Heart left ventricle (tissue), 16 donors: ENCODE measurements around the gene ORMDL1. TPM values are rescaled to one million over a fixed set of nuclear protein-coding genes. Genes with fewer than 3 reads are reported as not detected.
"Not testable (repeated sequence)": the region's sequence is repeated elsewhere in the genome, so short reads cannot be mapped to it uniquely, and the experiment has no call there.

ENCODE experiments used
- ATAC-seq, 4 donors: fragments of 200-7000 bp; cut with Tn5 transposase; one replicate each; pipeline ENCODE4 v1.9.1; 2020 to 2022; ENCODE audit warnings: moderate library complexity in 4 of 4, mild to moderate bottlenecking in 3 of 4, moderate number of reproducible peaks in 1 of 4
- DNase-seq, 5 donors: peaks; one replicate each; pipeline ENCODE4 v3.0.0-alpha.2; 2020
- H3K27ac ChIP-seq, 12 donors: fragments of 200-600 bp; sonication (generic) in 4 of 12; one replicate each; pipeline versions ENCODE4 v1.5.0 to v1.8.0; 2016 to 2022; ENCODE audit warnings: mild to moderate bottlenecking in 2 of 12
- H3K27me3 ChIP-seq, 9 donors: fragments of 200-600 bp; sonication (generic) in 2 of 9; one replicate each; pipeline versions ENCODE4 v1.5.1 to v1.8.0; 2016 to 2022; ENCODE audit warnings: mild to moderate bottlenecking in 3 of 9
- H3K36me3 ChIP-seq, 9 donors: fragments of 200-600 bp; sonication (generic) in 2 of 9; one replicate each; pipeline versions ENCODE4 v1.5.0 to v1.8.0; 2018 to 2022; ENCODE audit warnings: mild to moderate bottlenecking in 2 of 9
- H3K4me1 ChIP-seq, 12 donors: fragments of 200-600 bp; sonication (generic) in 4 of 12; one replicate each; pipeline versions ENCODE4 v1.5.0 to v1.8.0; 2016 to 2022; ENCODE audit warnings: mild to moderate bottlenecking in 3 of 12
- H3K4me3 ChIP-seq, 12 donors: fragments of 200-600 bp; sonication (generic) in 4 of 12; one replicate each; pipeline versions ENCODE4 v1.5.0 to v1.8.0; 2017 to 2022; ENCODE audit warnings: mild to moderate bottlenecking in 9 of 12, moderate library complexity in 4 of 12
- H3K9me3 ChIP-seq, 12 donors: fragments of 200-600 bp; sonication (generic) in 4 of 12; one replicate each; pipeline versions ENCODE4 v1.5.0 to v1.8.0; 2016 to 2022; ENCODE audit warnings: mild to moderate bottlenecking in 1 of 12
- CTCF ChIP-seq, 12 donors: fragments of 200-600 bp; sonication (generic) in 4 of 12; IDR thresholded peaks; one replicate each; pipeline versions ENCODE4 v1.5.0 to v1.8.0; 2018 to 2022; ENCODE audit warnings: antibody characterized with exemption in 12 of 12, mild to moderate bottlenecking in 5 of 12
- POLR2A ChIP-seq, 2 donors: fragments of 450-650 bp; IDR thresholded peaks; one replicate each; pipeline ENCODE4 v1.6.1; 2017; ENCODE audit warnings: antibody characterized with exemption in 2 of 2, mild to moderate bottlenecking in 2 of 2, moderate library complexity in 2 of 2
- WGBS, 4 donors: extraction: QIAGEN DNeasy Blood & Tissue Kit in 2 of 4; methylation state at CpG; one replicate each; pipeline versions ENCODE4 v1.1.5 to v1.1.7; 2013 to 2018; 5-methylcytosine and 5-hydroxymethylcytosine counted together
- intact Hi-C, 10 donors: fragments of 100-400 bp; cut with DNase I; formaldehyde crosslinking; loops; one replicate each; pipeline versions ENCODE4 v1.11.1 to v1.14.2; 2022
- polyA plus RNA-seq, 2 donors: library from polyadenylated mRNA; stranded (reverse); fragments of 200-250 nt; gene quantifications; one replicate each; pipeline ENCODE4 v1.2.3, GENCODE V29; 2013
- total RNA-seq, 9 donors: library from RNA; depleted of rRNA in 2 of 9; stranded (reverse); fragments of >200 nt in 2 of 9; fragmentation: NEBNext Ultra II Directional in 3 of 9; extraction: Animal tissue kit (Norgen Biotek cat#: 25700) in 3 of 9; gene quantifications; one replicate each; pipeline versions ENCODE4 v1.1.0 to v1.2.4, GENCODE V29; 2016 to 2023
- donor health status: ischemic (EF 13 %, LVEDD 7.1; RV severe dilation, severe dysfunction).
- donor health status: healthy with polysubstance abuse.
- donor health status: DM: no; HTN: yes; CAD: no.
- donor health status: DM: no; HTN: no; CAD: no.
- donor health status: ischemic (EF 25% LVEDD 6.9; RV normal size, moderate dysfunction).
- donor health status: ischemic (EF 25% LVEDD 5.7; RV mildly dilated, moderate dysfunction).
- donor health status: healthy.
- donor health status: DM: yes; HTN: yes; CAD: no.
- donor health status: ischemic (EF 35%, LVEDD 5.7; RV mildly dilated, moderate dysfunction).
- donor health status: nonischemic (EF 11% LVEDD 7.7; RV severe dilation, severe dysfunction).
- donor health status: DM: yes; HTN: yes; CAD: no.
- donor health status: PGD.
- donor health status: ischemic (EF 29% LVEDD 5.4; RV normal size, mild dysfunction).
- donor health status: nonischemic (EF 23%, LVEDD 6.1; RV moderate dilation, normal function).

Gene ORMDL1
- total and polyA plus RNA-seq, 11 donors = 14.3 to 40.3 (median 28.8) TPM

DNA sequence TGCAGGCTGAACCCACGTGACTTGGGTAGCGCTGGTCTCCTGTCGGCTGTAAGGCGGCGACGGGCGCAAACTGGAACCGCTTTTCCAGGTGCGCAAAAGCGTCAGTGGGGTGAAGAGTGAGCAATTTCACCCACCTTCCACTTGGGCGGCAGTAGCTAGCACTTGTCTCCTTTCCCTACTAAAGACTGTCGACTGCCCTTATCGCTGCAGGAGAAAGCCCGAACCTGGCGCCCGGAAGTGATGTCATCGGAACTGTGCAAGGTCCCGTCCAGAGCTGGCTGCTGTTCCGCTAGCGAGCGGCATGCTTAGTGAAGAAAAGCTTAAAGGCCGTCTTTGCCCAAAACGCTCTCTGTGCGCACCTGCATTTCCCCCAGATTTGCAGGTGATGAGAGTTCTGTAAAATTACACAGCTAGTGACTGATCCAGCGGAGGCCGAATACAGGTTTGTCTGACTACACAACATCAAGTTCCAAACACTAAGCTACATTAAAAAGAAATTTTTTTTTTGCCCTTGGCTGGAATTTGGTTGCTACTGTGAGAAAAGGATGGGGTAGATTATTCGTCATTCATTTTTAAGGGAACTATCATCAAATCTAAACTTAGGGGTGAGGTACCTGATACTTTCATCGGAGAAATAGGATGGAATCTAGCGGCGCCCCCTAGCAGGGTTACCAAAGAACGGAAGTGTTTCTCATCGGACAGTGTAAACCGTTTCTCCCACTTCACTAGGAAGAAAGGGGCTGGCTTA, 21.4 kb downstream of the ORMDL1 start, which contains the start of gene OSGEPL1:
OSGEPL1 (minus strand) TSS at position 242 of the 748 bp plus-strand sequence. CDS start 1,152 bp downstream, outside the sequence.
- 0 to 1% (median 0%) methylated on average over 31 to 33 of the region's 33 CpGs for WGBS, 4 donors
- peak; percentile 93 to 96 (median 95) for DNase-seq
- Histone ChIP-seq H3K36me3 (peaks cover 0 to 18% (median 14%) of the 10 kb centered on the region in 9 donors), H3K9me3 (no peaks in the 10 kb centered on the region), H3K27ac (peak within 1 kb of the TSS; percentile 20 to 97 (median 86)), H3K4me1 (peaks cover 0 to 19% (median 12%) of the 10 kb centered on the region in 12 donors), H3K27me3 (no peaks in the 10 kb centered on the region), H3K4me3 (peak within 1 kb of the TSS; percentile 69 to 90 (median 78))
- TF ChIP-seq CTCF (IDR thresholded peaks at IDR 0.05) = peak in 10 of 12 donors; percentile 28 to 73 (median 57)
- peak in 1 of 2 donors; percentile 38 for TF ChIP-seq POLR2A (IDR thresholded peaks at IDR 0.05)
- intact Hi-C loops = loop anchor here in 5 of 10 donors (1.0 to 5.0 kb wide), 5 partner anchors 22 to 102 kb away; partner anchors contain the start of genes ASNSD1 (in 4 of the 5), ORMDL1 (in 2 of the 5) and PMS1 (in 2 of the 5)
- ATAC-seq = peak; percentile 96 to 98 (median 98)

DNA sequence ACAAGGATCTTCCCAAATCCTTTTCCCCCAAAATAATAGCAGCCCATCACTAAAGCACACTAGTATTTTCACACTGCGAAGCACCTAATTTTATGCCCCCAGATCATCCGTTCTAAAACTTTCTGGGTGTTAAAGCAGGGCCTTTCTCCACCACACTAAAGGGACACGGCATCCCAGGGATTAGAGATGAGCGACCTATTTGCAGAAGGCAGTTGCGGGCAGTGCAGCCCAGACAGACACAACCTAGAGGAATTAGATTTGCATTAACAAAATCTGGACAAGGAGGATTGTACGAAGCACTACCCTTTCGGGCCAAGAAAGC, 21.9 kb downstream of the ORMDL1 start:
- Histone ChIP-seq H3K4me3 (peak overlapping the region; percentile 69 to 90 (median 78)), H3K9me3 (no peaks in the 10 kb centered on the region), H3K27me3 (no peaks in the 10 kb centered on the region), H3K4me1 (peaks cover 0 to 19% (median 12%) of the 10 kb centered on the region in 12 donors), H3K27ac (peak overlapping the region; percentile 20 to 97 (median 86)), H3K36me3 (peaks cover 0 to 14% (median 9%) of the 10 kb centered on the region in 9 donors)
- DNase-seq = no peak
- ATAC-seq = no peak
- no peak for TF ChIP-seq POLR2A (IDR thresholded peaks at IDR 0.05)
- TF ChIP-seq CTCF (IDR thresholded peaks at IDR 0.05) = no peak
- 1 to 2% (median 1%) methylated on average over 7 of the region's 7 CpGs for WGBS, 4 donors
- intact Hi-C loops = loop anchor here in 4 of 10 donors (1.0 to 5.0 kb wide), 4 partner anchors 23 to 101 kb away; partner anchors contain the start of genes ASNSD1 (in 4 of the 4), ORMDL1 (in 1 of the 4) and PMS1 (in 1 of the 4)

DNA sequence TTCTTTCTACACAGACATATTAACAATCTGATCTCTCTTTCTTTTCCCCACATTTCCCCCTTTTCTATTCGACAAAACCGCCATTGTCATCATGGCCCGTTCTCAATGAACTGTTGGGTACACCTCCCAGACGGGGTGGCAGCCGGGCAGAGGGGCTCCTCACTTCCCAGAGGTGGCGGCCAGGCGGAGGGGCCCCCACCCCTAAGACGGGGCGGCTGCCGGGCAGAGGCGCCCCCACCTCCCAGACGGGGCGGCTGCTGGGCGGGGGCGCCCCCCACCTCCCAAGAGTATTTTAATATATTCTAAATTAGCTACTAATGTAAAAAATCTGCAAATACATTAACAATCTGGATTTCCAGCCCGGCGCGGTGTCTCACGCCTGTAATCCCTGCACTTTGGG, 24.0 kb downstream of the ORMDL1 start:
- DNase-seq, H3K27me3 ChIP-seq, ATAC-seq, H3K27ac ChIP-seq, H3K9me3 ChIP-seq, H3K4me3 ChIP-seq: not testable (repeated sequence)
- Histone ChIP-seq H3K36me3 (peaks cover 0 to 24% (median 6%) of the 10 kb centered on the region in 9 donors), H3K4me1 (peaks cover 0 to 20% (median 12%) of the 10 kb centered on the region in 12 donors)
- intact Hi-C loops = loop anchor here in 2 of 10 donors (5.0 kb wide), 1 partner anchor 98 kb away; the partner anchor contains the start of gene ASNSD1 (in 2 of the 2)
- 94 to 98% (median 97%) methylated on average over 17 to 19 of the region's 19 CpGs for WGBS, 4 donors

GRCh38 chr2:189756311-189756952, 27.7 kb downstream of the ORMDL1 start:
- Histone ChIP-seq H3K4me3 (no peak overlapping the region), H3K9me3 (no peaks in the 10 kb centered on the region), H3K36me3 (peaks cover 0 to 60% (median 37%) of the 10 kb centered on the region in 9 donors), H3K27ac (no peak overlapping the region), H3K27me3 (no peaks in the 10 kb centered on the region), H3K4me1 (peaks cover 0 to 5% (median 0%) of the 10 kb centered on the region in 12 donors)
- ATAC-seq = no peak
- no peak for DNase-seq
- TF ChIP-seq CTCF (IDR thresholded peaks at IDR 0.05) (no peak), POLR2A (IDR thresholded peaks at IDR 0.05) (no peak)
- WGBS, 4 donors = 66 to 90% (median 86%) methylated on average over 2 of the region's 2 CpGs
- intact Hi-C loops = loop anchor here in 1 of 10 donors (10.0 kb wide), 1 partner anchor 92 kb away; the partner anchor contains the start of gene ASNSD1
